DOHH2 (cell line): Measurements from ENCODE around the gene KLHL9.
"Not testable (repeated sequence)": the region's sequence is repeated elsewhere in the genome, so short reads cannot be mapped to it uniquely, and the experiment has no call there.

Experiments used
- H3F3A ChIP-seq: fragments of 200-600 bp; sonication (generic), shearing (Covaris generic); 2 replicates; pipeline ENCODE4 v1.6.0; 2016; ENCODE audit warnings: antibody characterized with exemption, mild to moderate bottlenecking; ENCODE audit not compliant: control insufficient read depth, insufficient read depth
- H3K27ac ChIP-seq: fragments of 200-600 bp; sonication (generic); 2 replicates; pipeline ENCODE4 v1.5.1; 2014; ENCODE audit warnings: low read depth, mild to moderate bottlenecking, low read length, moderate library complexity
- H3K27me3 ChIP-seq: fragments of 200-600 bp; sonication (generic); 2 replicates; pipeline ENCODE4 v1.6.1; 2014; ENCODE audit warnings: mild to moderate bottlenecking, low read length, mixed read lengths; ENCODE audit not compliant: control insufficient read depth
- H3K36me3 ChIP-seq: fragments of 200-600 bp; sonication (generic); 2 replicates; pipeline ENCODE4 v1.6.1; 2014; ENCODE audit warnings: mild to moderate bottlenecking, low read length, moderate library complexity, mixed read lengths; ENCODE audit not compliant: control insufficient read depth
- H3K4me1 ChIP-seq: fragments of 200-600 bp; sonication (generic); 2 replicates; pipeline ENCODE4 v1.6.1; 2014; ENCODE audit warnings: mild to moderate bottlenecking, low read length, mixed read lengths; ENCODE audit not compliant: control insufficient read depth
- H3K4me2 ChIP-seq: fragments of 200-600 bp; sonication (generic); 2 replicates; pipeline ENCODE4 v1.6.0; 2014; ENCODE audit warnings: mild to moderate bottlenecking, low read length, moderate library complexity
- H3K4me3 ChIP-seq: fragments of 200-600 bp; sonication (generic); 2 replicates; pipeline ENCODE4 v1.5.1; 2014; ENCODE audit warnings: mild to moderate bottlenecking, low read length, mixed read lengths
- H3K79me2 ChIP-seq: fragments of 200-600 bp; sonication (generic); 2 replicates; pipeline ENCODE4 v1.6.1; 2014; ENCODE audit warnings: mild to moderate bottlenecking, low read length, mixed read lengths; ENCODE audit not compliant: control insufficient read depth
- H3K9me2 ChIP-seq: fragments of 200-600 bp; sonication (generic); replicated peaks from 2 replicates; pipeline ENCODE4 v1.6.1; 2014; ENCODE audit warnings: mild to moderate bottlenecking, low read length, mixed read lengths; ENCODE audit not compliant: control insufficient read depth
- H3K9me3 ChIP-seq: fragments of 200-600 bp; sonication (generic); 2 replicates; pipeline ENCODE4 v1.6.1; 2014; ENCODE audit warnings: antibody characterized with exemption, low read length, mixed read lengths; ENCODE audit not compliant: control insufficient read depth, insufficient read depth
- H4K20me1 ChIP-seq: fragments of 200-600 bp; sonication (generic); 2 replicates; pipeline ENCODE4 v1.6.0; 2014; ENCODE audit warnings: low read depth, mild to moderate bottlenecking, antibody characterized with exemption, low read length, moderate library complexity; ENCODE audit not compliant: control insufficient read depth, insufficient read depth
- EZH2phosphoT487 ChIP-seq: fragments of 200-600 bp; sonication (generic); IDR thresholded peaks from 2 replicates; pipeline ENCODE4 v1.6.1; 2017; ENCODE audit warnings: borderline replicate concordance, mild to moderate bottlenecking, antibody characterized with exemption, low read length, moderate library complexity, mixed read lengths
- TF ChIP-seq, protein P1 (sequence below): fragments of 200-600 bp; sonication (generic); IDR thresholded peaks from one replicate; pipeline ENCODE4 v1.5.1; 2014; ENCODE audit warnings: antibody characterized with exemption, mild to moderate bottlenecking, low read depth, low read length; ENCODE audit not compliant: poor library complexity, severe bottlenecking

Gene KLHL9

DNA sequence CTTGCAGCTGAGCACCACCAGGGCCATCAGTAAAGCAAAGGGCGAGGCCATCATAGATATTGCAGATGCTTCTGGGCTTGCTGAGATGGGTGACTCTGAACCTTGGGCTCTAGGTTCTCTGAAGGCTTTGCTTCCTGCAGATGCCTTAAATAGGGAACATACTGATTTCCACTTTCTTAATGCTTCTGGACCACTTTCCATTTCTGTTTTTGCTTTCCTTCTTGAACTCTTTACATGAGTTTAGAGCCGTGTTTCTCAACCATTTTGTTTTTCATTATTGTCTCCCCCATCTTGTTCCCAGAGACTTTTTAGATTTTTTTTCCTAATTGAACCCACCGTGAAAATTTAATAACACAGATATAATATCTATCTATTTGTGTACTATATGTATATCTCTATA is 32.8 kb upstream of the KLHL9 start, which contains the start of gene IFNA13:
TSS of gene IFNA13 (minus strand) at position 101 of the 400 bp plus-strand sequence. CDS start at position 54, 47 bp downstream.
- Histone ChIP-seq H3K4me3 (no peak within 1 kb of the TSS), H3K4me1 (no peaks in the 10 kb centered on the region), H3F3A (no peaks in the 10 kb centered on the region), H3K9me2 (no peaks in the 10 kb centered on the region), H3K4me2 (no peak within 1 kb of the TSS), H4K20me1 (no peaks in the 10 kb centered on the region), H3K36me3 (no peaks in the 10 kb centered on the region), H3K9me3 (no peaks in the 10 kb centered on the region), H3K79me2 (no peaks in the 10 kb centered on the region), H3K27me3 (peaks cover 6% of the 10 kb centered on the region; the same call in 1 of the 2 replicates), H3K27ac (no peak within 1 kb of the TSS)
- no peak for TF ChIP-seq EZH2phosphoT487
- TF ChIP-seq, protein P1, sequence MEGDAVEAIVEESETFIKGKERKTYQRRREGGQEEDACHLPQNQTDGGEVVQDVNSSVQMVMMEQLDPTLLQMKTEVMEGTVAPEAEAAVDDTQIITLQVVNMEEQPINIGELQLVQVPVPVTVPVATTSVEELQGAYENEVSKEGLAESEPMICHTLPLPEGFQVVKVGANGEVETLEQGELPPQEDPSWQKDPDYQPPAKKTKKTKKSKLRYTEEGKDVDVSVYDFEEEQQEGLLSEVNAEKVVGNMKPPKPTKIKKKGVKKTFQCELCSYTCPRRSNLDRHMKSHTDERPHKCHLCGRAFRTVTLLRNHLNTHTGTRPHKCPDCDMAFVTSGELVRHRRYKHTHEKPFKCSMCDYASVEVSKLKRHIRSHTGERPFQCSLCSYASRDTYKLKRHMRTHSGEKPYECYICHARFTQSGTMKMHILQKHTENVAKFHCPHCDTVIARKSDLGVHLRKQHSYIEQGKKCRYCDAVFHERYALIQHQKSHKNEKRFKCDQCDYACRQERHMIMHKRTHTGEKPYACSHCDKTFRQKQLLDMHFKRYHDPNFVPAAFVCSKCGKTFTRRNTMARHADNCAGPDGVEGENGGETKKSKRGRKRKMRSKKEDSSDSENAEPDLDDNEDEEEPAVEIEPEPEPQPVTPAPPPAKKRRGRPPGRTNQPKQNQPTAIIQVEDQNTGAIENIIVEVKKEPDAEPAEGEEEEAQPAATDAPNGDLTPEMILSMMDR, result no peak

DNA sequence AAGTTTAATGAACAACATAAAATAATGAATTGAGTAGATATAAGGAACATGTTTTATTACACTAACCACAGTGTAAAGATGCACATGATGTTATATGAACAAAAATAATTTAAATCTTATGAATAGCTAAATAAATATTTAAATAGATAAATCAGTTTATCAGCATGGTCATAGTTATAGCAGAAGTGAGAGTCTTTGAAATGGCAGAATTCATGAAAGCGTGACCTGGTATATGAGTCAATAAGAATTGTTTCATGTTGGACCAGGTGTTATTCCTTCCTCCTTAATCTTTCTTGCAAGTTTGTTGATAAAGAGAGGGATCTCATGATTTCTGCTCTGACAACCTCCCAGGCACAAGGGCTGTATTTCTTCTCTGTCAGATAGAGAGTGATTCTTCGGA is 32.0 kb upstream of the KLHL9 start:
- H3K27me3 ChIP-seq, H3K79me2 ChIP-seq, H3K9me2 ChIP-seq, H3K36me3 ChIP-seq, H3F3A ChIP-seq, H4K20me1 ChIP-seq, H3K4me2 ChIP-seq, H3K27ac ChIP-seq, H3K4me3 ChIP-seq, H3K4me1 ChIP-seq, H3K9me3 ChIP-seq: not testable (repeated sequence)

DNA sequence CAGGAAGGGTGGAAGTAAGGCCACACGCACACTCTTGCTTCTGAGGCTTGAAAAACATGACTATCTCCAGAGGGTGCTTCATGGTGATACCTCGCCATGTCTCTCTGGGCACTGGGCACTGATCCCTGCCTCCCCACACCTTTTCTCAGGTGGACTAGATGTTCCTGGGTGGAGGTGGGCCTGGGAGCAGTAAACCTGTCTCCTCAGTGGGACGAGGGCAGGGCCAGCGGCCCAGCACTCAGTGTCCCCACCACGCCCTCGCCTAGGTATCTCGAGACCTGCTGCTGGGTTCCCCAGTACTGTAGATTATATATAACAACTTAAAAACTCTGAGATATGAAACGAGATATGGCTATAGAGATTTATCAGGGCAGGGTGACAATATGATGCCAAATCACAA is 27.1 kb upstream of the KLHL9 start:
- no peaks in the 10 kb centered on the region for H3K79me2 ChIP-seq
- H3K4me2 ChIP-seq, result no peak overlapping the region
- no peaks in the 10 kb centered on the region for H4K20me1 ChIP-seq
- H3K4me1 ChIP-seq, result no peaks in the 10 kb centered on the region
- no peak overlapping the region for H3K27ac ChIP-seq
- no peaks in the 10 kb centered on the region for H3K9me2 ChIP-seq
- no peak overlapping the region for H3K4me3 ChIP-seq
- no peaks in the 10 kb centered on the region for H3K36me3 ChIP-seq
- peaks cover 13% of the 10 kb centered on the region for H3K27me3 ChIP-seq
- TF ChIP-seq, protein P1, result no peak
- TF ChIP-seq EZH2phosphoT487, result no peak
- no peaks in the 10 kb centered on the region for H3F3A ChIP-seq
- H3K9me3 ChIP-seq, result no peaks in the 10 kb centered on the region

GRCh38 chr9:21357479-21358460 is 22.6 kb upstream of the KLHL9 start:
- Histone ChIP-seq H3K36me3 (no peaks in the 10 kb centered on the region), H3K27me3 (peaks cover 11% of the 10 kb centered on the region), H3F3A (no peaks in the 10 kb centered on the region), H3K79me2 (no peaks in the 10 kb centered on the region), H3K9me2 (no peaks in the 10 kb centered on the region), H3K4me2 (no peak overlapping the region), H4K20me1 (no peaks in the 10 kb centered on the region), H3K4me3 (no peak overlapping the region), H3K9me3 (no peaks in the 10 kb centered on the region), H3K27ac (no peak overlapping the region), H3K4me1 (no peaks in the 10 kb centered on the region)
- TF ChIP-seq, protein P1, result no peak
- TF ChIP-seq EZH2phosphoT487, result no peak
